ENCODE results near the gene KATNBL1.

GRCh38 chr15:34252545-34252944 is 42.6 kb upstream of the KATNBL1 start:
- TF ChIP-seq, protein P1, sequence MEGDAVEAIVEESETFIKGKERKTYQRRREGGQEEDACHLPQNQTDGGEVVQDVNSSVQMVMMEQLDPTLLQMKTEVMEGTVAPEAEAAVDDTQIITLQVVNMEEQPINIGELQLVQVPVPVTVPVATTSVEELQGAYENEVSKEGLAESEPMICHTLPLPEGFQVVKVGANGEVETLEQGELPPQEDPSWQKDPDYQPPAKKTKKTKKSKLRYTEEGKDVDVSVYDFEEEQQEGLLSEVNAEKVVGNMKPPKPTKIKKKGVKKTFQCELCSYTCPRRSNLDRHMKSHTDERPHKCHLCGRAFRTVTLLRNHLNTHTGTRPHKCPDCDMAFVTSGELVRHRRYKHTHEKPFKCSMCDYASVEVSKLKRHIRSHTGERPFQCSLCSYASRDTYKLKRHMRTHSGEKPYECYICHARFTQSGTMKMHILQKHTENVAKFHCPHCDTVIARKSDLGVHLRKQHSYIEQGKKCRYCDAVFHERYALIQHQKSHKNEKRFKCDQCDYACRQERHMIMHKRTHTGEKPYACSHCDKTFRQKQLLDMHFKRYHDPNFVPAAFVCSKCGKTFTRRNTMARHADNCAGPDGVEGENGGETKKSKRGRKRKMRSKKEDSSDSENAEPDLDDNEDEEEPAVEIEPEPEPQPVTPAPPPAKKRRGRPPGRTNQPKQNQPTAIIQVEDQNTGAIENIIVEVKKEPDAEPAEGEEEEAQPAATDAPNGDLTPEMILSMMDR (IDR thresholded peaks at IDR 0.05; ENCODE audit: low read depth, low read length), result no peak
- TF ChIP-seq EZH2phosphoT487 (IDR thresholded peaks at IDR 0.05; ENCODE audit: low read depth), result no peak

Measured in OCI-LY3 (cell line).